ENCODE data around the gene AGTPBP1.

The AGTPBP1 gene

GRCh38 chr9:85600675-85601263, 141.0 kb downstream of the AGTPBP1 start:
- no peaks in the 10 kb centered on the region for H3K27me3 ChIP-seq (ENCODE audit: control insufficient read depth, insufficient read depth, low read length)
- no peaks in the 10 kb centered on the region for H3K9me3 ChIP-seq (ENCODE audit: control insufficient read depth, low read length)
- TF ChIP-seq CTCF (IDR thresholded peaks at IDR 0.05), result no peak
- H2AFZ ChIP-seq, result no peak overlapping the region
- no peak overlapping the region for H3K4me3 ChIP-seq (ENCODE audit: low read depth, low read length)
- H3K79me2 ChIP-seq, result no peaks in the 10 kb centered on the region
- H3K36me3 ChIP-seq (ENCODE audit: control insufficient read depth, insufficient read depth, low read length), result no peaks in the 10 kb centered on the region
- H3K4me2 ChIP-seq (ENCODE audit: low read length), result no peak overlapping the region
- H3K27ac ChIP-seq, result no peak overlapping the region
- H3K4me1 ChIP-seq, result no peaks in the 10 kb centered on the region
- H3K9ac ChIP-seq, result no peak overlapping the region

- H3K27ac ChIP-seq, result no peak overlapping the region
- no peaks in the 10 kb centered on the region for H3K27me3 ChIP-seq (ENCODE audit: control insufficient read depth, insufficient read depth, low read length)
- no peak overlapping the region for H3K4me2 ChIP-seq (ENCODE audit: low read length)
- H3K4me3 ChIP-seq (ENCODE audit: low read depth, low read length), result no peak overlapping the region
- H3K79me2 ChIP-seq, result no peaks in the 10 kb centered on the region
- no peak overlapping the region for H3K9ac ChIP-seq
- H2AFZ ChIP-seq, result no peak overlapping the region
- no peaks in the 10 kb centered on the region for H3K4me1 ChIP-seq
- no peak for TF ChIP-seq CTCF (IDR thresholded peaks at IDR 0.05)
- H3K36me3 ChIP-seq (ENCODE audit: control insufficient read depth, insufficient read depth, low read length), result no peaks in the 10 kb centered on the region
- no peaks in the 10 kb centered on the region for H3K9me3 ChIP-seq (ENCODE audit: control insufficient read depth, low read length)
Observed at GRCh38 chr9:85599540-85600105, 142.1 kb downstream of the AGTPBP1 start.

- no peak for TF ChIP-seq CTCF (IDR thresholded peaks at IDR 0.05)
- Histone ChIP-seq H3K9me3 (ENCODE audit: control insufficient read depth, low read length) (no peaks in the 10 kb centered on the region), H3K4me3 (ENCODE audit: low read depth, low read length) (no peak overlapping the region), H3K36me3 (ENCODE audit: control insufficient read depth, insufficient read depth, low read length) (no peaks in the 10 kb centered on the region), H3K4me2 (ENCODE audit: low read length) (no peak overlapping the region), H3K79me2 (no peaks in the 10 kb centered on the region), H2AFZ (no peak overlapping the region), H3K4me1 (no peaks in the 10 kb centered on the region), H3K27me3 (ENCODE audit: control insufficient read depth, insufficient read depth, low read length) (no peaks in the 10 kb centered on the region), H3K27ac (no peak overlapping the region), H3K9ac (no peak overlapping the region)
Observed at GRCh38 chr9:85594316-85594715, 147.4 kb downstream of the AGTPBP1 start.

GRCh38 chr9:85586684-85587083, 155.1 kb downstream of the AGTPBP1 start:
- H3K27ac ChIP-seq, result no peak overlapping the region
- H3K4me1 ChIP-seq, result no peaks in the 10 kb centered on the region
- H3K9ac ChIP-seq, result no peak overlapping the region
- H3K79me2 ChIP-seq, result no peaks in the 10 kb centered on the region
- no peak for TF ChIP-seq CTCF (IDR thresholded peaks at IDR 0.05)
- H2AFZ ChIP-seq, result no peak overlapping the region
- H3K36me3 ChIP-seq (ENCODE audit: control insufficient read depth, insufficient read depth, low read length), result no peaks in the 10 kb centered on the region
- no peak overlapping the region for H3K4me2 ChIP-seq (ENCODE audit: low read length)
- no peaks in the 10 kb centered on the region for H3K9me3 ChIP-seq (ENCODE audit: control insufficient read depth, low read length)
- no peaks in the 10 kb centered on the region for H3K27me3 ChIP-seq (ENCODE audit: control insufficient read depth, insufficient read depth, low read length)
- H3K4me3 ChIP-seq (ENCODE audit: low read depth, low read length), result no peak overlapping the region

- Histone ChIP-seq H3K4me2 (ENCODE audit: low read length) (no peak overlapping the region), H3K9ac (no peak overlapping the region), H3K4me3 (ENCODE audit: low read depth, low read length) (no peak overlapping the region), H3K36me3 (ENCODE audit: control insufficient read depth, insufficient read depth, low read length) (no peaks in the 10 kb centered on the region), H3K79me2 (no peaks in the 10 kb centered on the region), H3K9me3 (ENCODE audit: control insufficient read depth, low read length) (no peaks in the 10 kb centered on the region), H2AFZ (no peak overlapping the region), H3K27ac (no peak overlapping the region), H3K4me1 (no peaks in the 10 kb centered on the region), H3K27me3 (ENCODE audit: control insufficient read depth, insufficient read depth, low read length) (no peaks in the 10 kb centered on the region)
- no peak for TF ChIP-seq CTCF (IDR thresholded peaks at IDR 0.05)
Observed at GRCh38 chr9:85577353-85577952, 164.3 kb downstream of the AGTPBP1 start.
